ENCODE data around the gene PLD2. TPM values are rescaled to one million over a fixed set of nuclear protein-coding genes. Genes with fewer than 3 reads are reported as not detected.
"Not testable (repeated sequence)": the region's sequence is repeated elsewhere in the genome, so short reads cannot be mapped to it uniquely, and the experiment has no call there.

The PLD2 gene
- total RNA-seq, 1 experiment from 2014 or later: 24.3 TPM

DNA sequence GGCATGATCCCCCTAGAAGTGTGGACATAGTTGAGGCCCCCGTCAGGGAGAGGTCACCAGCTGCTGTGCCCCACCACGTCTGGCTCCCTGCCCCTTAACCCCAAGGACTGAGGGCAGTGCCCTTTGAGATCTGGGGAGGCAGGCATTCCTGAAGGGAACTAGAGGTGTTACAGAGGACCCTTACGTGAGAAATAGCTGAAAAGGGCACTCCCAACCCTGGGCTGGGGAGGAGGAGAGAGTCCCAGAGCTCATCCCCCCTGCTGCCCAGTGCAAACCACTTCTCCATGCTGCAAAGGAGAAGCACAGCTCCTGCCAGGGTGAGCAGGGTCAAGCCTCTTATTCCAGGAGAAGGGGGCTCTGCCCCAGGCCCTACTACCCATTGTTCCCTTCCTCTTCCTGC lies 15.9 kb downstream of the PLD2 start:
- Histone ChIP-seq H3K9me2 (replicated peaks; ENCODE audit: low read length) (no peaks in the 10 kb centered on the region), H3F3A (ENCODE audit: low read length, unreplicated experiment) (no peaks in the 10 kb centered on the region), H2AFZ (ENCODE audit: low read length) (no peak overlapping the region), H3K79me2 (ENCODE audit: low read length) (no peaks in the 10 kb centered on the region), H3K9me3 (ENCODE audit: low read length) (no peaks in the 10 kb centered on the region), H3K4me1 (ENCODE audit: insufficient read depth, low read length) (no peaks in the 10 kb centered on the region), H3K27ac (ENCODE audit: low read length) (no peak overlapping the region), H3K4me2 (ENCODE audit: low read length) (no peak overlapping the region), H3K27me3 (ENCODE audit: low read length) (no peaks in the 10 kb centered on the region), H4K20me1 (ENCODE audit: low read length) (no peaks in the 10 kb centered on the region), H3K9ac (ENCODE audit: low read length) (no peak overlapping the region), H3K4me3 (ENCODE audit: low read length) (no peak overlapping the region), H3K36me3 (ENCODE audit: low read depth, low read length) (no peaks in the 10 kb centered on the region)
- DNase-seq (no peak), ATAC-seq (no peak)
- TF ChIP-seq, protein P1, sequence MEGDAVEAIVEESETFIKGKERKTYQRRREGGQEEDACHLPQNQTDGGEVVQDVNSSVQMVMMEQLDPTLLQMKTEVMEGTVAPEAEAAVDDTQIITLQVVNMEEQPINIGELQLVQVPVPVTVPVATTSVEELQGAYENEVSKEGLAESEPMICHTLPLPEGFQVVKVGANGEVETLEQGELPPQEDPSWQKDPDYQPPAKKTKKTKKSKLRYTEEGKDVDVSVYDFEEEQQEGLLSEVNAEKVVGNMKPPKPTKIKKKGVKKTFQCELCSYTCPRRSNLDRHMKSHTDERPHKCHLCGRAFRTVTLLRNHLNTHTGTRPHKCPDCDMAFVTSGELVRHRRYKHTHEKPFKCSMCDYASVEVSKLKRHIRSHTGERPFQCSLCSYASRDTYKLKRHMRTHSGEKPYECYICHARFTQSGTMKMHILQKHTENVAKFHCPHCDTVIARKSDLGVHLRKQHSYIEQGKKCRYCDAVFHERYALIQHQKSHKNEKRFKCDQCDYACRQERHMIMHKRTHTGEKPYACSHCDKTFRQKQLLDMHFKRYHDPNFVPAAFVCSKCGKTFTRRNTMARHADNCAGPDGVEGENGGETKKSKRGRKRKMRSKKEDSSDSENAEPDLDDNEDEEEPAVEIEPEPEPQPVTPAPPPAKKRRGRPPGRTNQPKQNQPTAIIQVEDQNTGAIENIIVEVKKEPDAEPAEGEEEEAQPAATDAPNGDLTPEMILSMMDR (conservative IDR thresholded peaks at IDR 0.05; ENCODE audit: low read depth, low read length): no peak
- TF ChIP-seq EZH2phosphoT487 (IDR thresholded peaks at IDR 0.05; ENCODE audit: borderline replicate concordance, low read length) (no peak), EZH2 (IDR thresholded peaks at IDR 0.05; ENCODE audit: low read length, unreplicated experiment) (no peak)
- ChIA-PET CTCF (no interaction called here), POLR2A (ENCODE audit: unreplicated experiment) (no interaction called here)
- BruUV-seq (replicated peaks): no TSS peak
- intact Hi-C loops (cut with micrococcal nuclease): no loop called here

DNA sequence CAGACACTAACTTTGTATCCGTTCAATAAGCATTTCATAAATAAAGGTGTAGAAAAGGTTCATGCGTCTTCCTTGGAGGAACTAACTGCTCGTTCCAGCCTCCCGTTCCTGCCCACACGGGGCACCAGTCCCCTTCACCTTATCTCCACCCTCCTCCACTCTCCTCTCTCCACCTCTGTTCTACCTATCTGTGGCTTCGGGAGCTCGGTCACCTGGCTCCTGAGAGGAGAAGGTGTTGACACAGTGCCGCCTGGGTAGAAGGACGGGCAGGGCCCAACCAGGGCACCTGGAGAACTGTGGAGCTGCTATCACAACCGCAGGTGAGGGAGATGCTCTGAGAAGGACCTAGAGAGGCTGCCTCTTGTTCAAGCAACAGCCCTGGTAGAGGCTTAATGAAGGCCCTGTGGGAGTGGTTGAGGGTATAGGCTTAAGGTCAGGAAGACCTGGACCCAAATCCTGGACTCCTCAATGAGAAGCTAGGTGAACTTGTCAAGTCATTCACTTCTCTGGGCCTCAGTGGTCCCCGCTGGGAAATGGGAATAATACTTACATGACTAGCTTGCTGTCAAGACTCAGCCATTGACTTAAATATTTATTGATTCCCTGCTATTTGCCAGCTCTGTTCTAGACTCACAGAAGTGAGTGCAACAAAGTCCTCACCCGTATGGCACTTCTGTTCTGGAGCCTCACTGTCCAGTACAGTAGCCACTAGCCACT lies 16.6 kb downstream of the PLD2 start:
- Histone ChIP-seq H4K20me1 (ENCODE audit: low read length) (no peaks in the 10 kb centered on the region), H3K9me3 (ENCODE audit: low read length) (no peaks in the 10 kb centered on the region), H3K27me3 (ENCODE audit: low read length) (no peaks in the 10 kb centered on the region), H3K4me3 (ENCODE audit: low read length) (no peak overlapping the region), H3F3A (ENCODE audit: low read length, unreplicated experiment) (no peaks in the 10 kb centered on the region), H3K36me3 (ENCODE audit: low read depth, low read length) (no peaks in the 10 kb centered on the region), H3K4me2 (ENCODE audit: low read length) (no peak overlapping the region), H3K9me2 (replicated peaks; ENCODE audit: low read length) (no peaks in the 10 kb centered on the region), H3K27ac (ENCODE audit: low read length) (no peak overlapping the region), H3K9ac (ENCODE audit: low read length) (no peak overlapping the region), H2AFZ (ENCODE audit: low read length) (no peak overlapping the region), H3K4me1 (ENCODE audit: insufficient read depth, low read length) (no peaks in the 10 kb centered on the region), H3K79me2 (ENCODE audit: low read length) (no peaks in the 10 kb centered on the region)
- DNase-seq (no peak), ATAC-seq (no peak)
- intact Hi-C loops (cut with micrococcal nuclease): no loop called here
- BruUV-seq (replicated peaks): no TSS peak
- POLR2A ChIA-PET (ENCODE audit: unreplicated experiment): no interaction called here
- TF ChIP-seq EZH2phosphoT487 (IDR thresholded peaks at IDR 0.05; ENCODE audit: borderline replicate concordance, low read length) (no peak), EZH2 (IDR thresholded peaks at IDR 0.05; ENCODE audit: low read length, unreplicated experiment) (no peak)
- TF ChIP-seq, protein P1 (conservative IDR thresholded peaks at IDR 0.05; ENCODE audit: low read depth, low read length): no peak
- CTCF ChIA-PET: no interaction called here

DNA sequence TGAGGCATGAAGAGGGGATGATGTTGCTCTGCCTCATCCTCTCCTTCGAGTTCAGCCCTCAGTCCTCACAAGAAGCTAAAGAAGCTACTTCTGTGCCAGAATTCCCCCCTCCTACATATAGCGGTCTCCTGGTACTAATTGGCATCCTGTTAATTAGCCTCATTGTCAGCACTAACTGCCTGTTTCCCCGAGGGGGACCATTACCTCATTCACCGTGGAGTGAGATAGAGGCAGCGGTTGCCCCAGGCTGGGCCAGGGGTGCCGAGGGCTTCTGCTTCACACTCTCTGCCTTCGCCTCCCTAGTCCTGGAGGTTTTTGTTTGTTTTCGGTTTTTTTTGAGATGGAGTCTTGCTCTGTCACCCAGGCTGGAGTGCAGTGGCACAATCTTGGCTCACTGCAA lies 20.4 kb downstream of the PLD2 start:
- POLR2A ChIA-PET (ENCODE audit: unreplicated experiment): no interaction called here
- no peaks in the 10 kb centered on the region for H3K9me3 ChIP-seq (ENCODE audit: low read length)
- H3K9ac ChIP-seq (ENCODE audit: low read length): no peak overlapping the region
- no peak overlapping the region for H3K4me3 ChIP-seq (ENCODE audit: low read length)
- no peaks in the 10 kb centered on the region for H3K79me2 ChIP-seq (ENCODE audit: low read length)
- H3K4me1 ChIP-seq (ENCODE audit: insufficient read depth, low read length): no peaks in the 10 kb centered on the region
- no peaks in the 10 kb centered on the region for H4K20me1 ChIP-seq (ENCODE audit: low read length)
- H3K36me3 ChIP-seq (ENCODE audit: low read depth, low read length): no peaks in the 10 kb centered on the region
- H3K4me2 ChIP-seq (ENCODE audit: low read length): no peak overlapping the region
- TF ChIP-seq EZH2 (IDR thresholded peaks at IDR 0.05; ENCODE audit: low read length, unreplicated experiment): no peak
- TF ChIP-seq, protein P1 (conservative IDR thresholded peaks at IDR 0.05; ENCODE audit: low read depth, low read length): no peak
- TF ChIP-seq EZH2phosphoT487 (IDR thresholded peaks at IDR 0.05; ENCODE audit: borderline replicate concordance, low read length): no peak
- no peaks in the 10 kb centered on the region for H3F3A ChIP-seq (ENCODE audit: low read length, unreplicated experiment)
- DNase-seq: no peak
- no peaks in the 10 kb centered on the region for H3K27me3 ChIP-seq (ENCODE audit: low read length)
- intact Hi-C loops (cut with micrococcal nuclease): no loop called here
- CTCF ChIA-PET: no interaction called here
- H3K27ac ChIP-seq (ENCODE audit: low read length): no peak overlapping the region
- no peak for ATAC-seq
- no TSS peak for BruUV-seq (replicated peaks)
- no peak overlapping the region for H2AFZ ChIP-seq (ENCODE audit: low read length)
- no peaks in the 10 kb centered on the region for H3K9me2 ChIP-seq (replicated peaks; ENCODE audit: low read length)

DNA sequence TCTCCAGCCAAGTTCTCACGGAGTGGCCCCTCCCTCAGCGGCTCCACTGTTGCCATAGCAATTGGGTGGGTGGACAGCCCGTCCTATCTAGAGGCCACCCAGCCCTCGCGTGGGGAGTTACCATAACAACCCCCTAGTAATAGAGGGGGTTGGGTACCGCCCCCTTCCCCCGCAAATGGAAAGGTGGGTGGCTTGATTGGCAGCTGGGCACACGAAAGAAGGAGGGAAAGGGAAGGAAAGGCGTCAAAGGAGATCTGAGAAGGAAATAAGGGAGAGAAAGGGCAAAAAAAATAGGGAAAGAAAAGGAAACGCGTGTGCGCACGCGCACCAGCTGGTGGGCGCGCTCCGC lies 25.9 kb downstream of the PLD2 start:
- peak overlapping the region; percentile 60 for H3K27ac ChIP-seq (ENCODE audit: low read length)
- H3F3A ChIP-seq (ENCODE audit: low read length, unreplicated experiment); BruUV-seq (replicated peaks); H3K27me3 ChIP-seq (ENCODE audit: low read length); H4K20me1 ChIP-seq (ENCODE audit: low read length); DNase-seq; H3K36me3 ChIP-seq (ENCODE audit: low read depth, low read length); CTCF ChIA-PET; H3K9me2 ChIP-seq (replicated peaks; ENCODE audit: low read length); H3K9me3 ChIP-seq (ENCODE audit: low read length): not testable (repeated sequence)
- H3K4me1 ChIP-seq (ENCODE audit: insufficient read depth, low read length): peaks cover 24% of the 10 kb centered on the region
- peak overlapping the region; percentile 42; the same call in 1 of the 2 replicates for H3K4me3 ChIP-seq (ENCODE audit: low read length)
- peak overlapping the region; percentile 93 for H3K9ac ChIP-seq (ENCODE audit: low read length)
- ATAC-seq: peak; percentile 21
- POLR2A ChIA-PET (ENCODE audit: unreplicated experiment): interaction anchor here (0.6 kb wide), 1 partner anchor 65 kb away, joined by 6 read pairs; no protein-coding TSS in a partner anchor
- H2AFZ ChIP-seq (ENCODE audit: low read length): 0 out of 2 replicates have a peak overlapping the region, but pooled peaks have one; percentile 32
- peaks cover 46% of the 10 kb centered on the region for H3K79me2 ChIP-seq (ENCODE audit: low read length)
- peak overlapping the region; percentile 58 for H3K4me2 ChIP-seq (ENCODE audit: low read length)
- intact Hi-C loops (cut with micrococcal nuclease): loop anchor here (1.0 to 10.0 kb wide), 2 partner anchors 26 to 52 kb away; partner anchors contain the start of gene PLD2
